D721Med (cell line): ENCODE results near the gene TPO.

Source experiments
- DNase-seq: peaks from one replicate; pipeline ENCODE4 v3.0.0; 2011; ENCODE audit warnings: low spot score; ENCODE audit not compliant: insufficient read length
- FAIRE-seq: peaks from 2 replicates; lab custom pipeline; 2011; peaks lifted over from hg19 to GRCh38; lab: Jason Lieb, UNC
- TF ChIP-seq, protein P1 (sequence below): IDR thresholded peaks from 2 replicates; pipeline ENCODE4 v1.5.1; 2012; ENCODE audit warnings: mild to moderate bottlenecking, control low read depth; ENCODE audit not compliant: insufficient read depth; ENCODE audit errors: missing control alignments

Gene TPO

DNA sequence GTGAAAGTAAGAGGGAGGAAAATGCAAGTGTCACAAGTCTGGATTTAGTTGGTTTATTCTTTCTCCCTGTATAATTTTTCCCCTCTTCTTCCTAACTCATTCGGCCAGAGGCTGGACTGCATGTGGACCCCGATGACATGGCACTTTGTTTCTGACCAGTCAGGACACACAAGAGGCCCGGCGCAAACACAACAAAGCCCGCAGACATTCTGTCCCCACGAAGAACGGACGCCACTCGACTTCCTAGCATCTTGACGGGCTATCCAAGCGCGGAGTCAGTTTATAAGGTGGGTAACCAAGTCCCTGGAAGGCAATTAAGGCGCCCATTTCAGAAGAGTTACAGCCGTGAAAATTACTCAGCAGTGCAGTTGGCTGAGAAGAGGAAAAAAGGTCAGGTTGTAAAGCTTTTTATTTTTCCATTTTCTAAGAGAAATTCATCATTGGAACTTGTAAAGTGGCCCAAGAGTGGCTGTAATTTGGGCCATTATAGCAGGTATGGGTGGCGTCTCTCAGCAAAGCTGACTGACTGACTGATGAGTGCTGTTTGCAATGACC lies at the start of gene TPO:
Gene TPO, plus strand, starts transcription at position 308 of the 555 bp plus-strand sequence. CDS start 946 bp downstream, outside the sequence.
- TF ChIP-seq, protein P1, sequence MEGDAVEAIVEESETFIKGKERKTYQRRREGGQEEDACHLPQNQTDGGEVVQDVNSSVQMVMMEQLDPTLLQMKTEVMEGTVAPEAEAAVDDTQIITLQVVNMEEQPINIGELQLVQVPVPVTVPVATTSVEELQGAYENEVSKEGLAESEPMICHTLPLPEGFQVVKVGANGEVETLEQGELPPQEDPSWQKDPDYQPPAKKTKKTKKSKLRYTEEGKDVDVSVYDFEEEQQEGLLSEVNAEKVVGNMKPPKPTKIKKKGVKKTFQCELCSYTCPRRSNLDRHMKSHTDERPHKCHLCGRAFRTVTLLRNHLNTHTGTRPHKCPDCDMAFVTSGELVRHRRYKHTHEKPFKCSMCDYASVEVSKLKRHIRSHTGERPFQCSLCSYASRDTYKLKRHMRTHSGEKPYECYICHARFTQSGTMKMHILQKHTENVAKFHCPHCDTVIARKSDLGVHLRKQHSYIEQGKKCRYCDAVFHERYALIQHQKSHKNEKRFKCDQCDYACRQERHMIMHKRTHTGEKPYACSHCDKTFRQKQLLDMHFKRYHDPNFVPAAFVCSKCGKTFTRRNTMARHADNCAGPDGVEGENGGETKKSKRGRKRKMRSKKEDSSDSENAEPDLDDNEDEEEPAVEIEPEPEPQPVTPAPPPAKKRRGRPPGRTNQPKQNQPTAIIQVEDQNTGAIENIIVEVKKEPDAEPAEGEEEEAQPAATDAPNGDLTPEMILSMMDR = no peak
- FAIRE-seq = no peak

DNA sequence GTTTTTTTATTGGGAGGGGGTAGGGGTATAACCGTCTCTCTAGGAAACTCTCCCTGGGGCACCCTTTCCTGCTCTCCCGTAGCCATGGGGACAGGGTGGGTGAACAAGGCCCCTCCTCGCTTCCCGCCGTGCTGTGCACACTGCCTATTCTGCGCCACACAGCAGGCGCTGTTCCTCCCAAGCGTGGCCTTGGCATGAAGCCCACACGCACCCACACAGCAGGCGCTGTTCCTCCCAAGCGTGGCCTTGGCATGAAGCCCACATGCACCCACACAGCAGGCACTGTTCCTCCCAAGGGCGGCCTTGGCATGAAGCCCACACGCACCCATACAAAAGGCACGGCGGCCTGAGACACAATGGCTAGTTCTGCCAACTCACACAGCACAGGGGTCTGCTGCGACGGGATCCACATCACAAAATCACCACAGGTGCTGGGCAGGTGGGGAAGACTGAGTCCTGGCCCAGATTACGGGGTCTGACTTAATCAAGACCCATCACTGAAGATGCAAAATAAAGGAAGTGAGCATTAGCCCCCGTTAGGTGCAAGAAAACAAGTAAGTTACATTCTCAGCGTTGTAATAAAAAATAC lies 46.6 kb upstream of the TPO start:
- TF ChIP-seq, protein P1 = no peak
- FAIRE-seq = no peak
- no peak for DNase-seq

More for the DNA sequence above, at the start of gene TPO:
- no peak for DNase-seq

DNA sequence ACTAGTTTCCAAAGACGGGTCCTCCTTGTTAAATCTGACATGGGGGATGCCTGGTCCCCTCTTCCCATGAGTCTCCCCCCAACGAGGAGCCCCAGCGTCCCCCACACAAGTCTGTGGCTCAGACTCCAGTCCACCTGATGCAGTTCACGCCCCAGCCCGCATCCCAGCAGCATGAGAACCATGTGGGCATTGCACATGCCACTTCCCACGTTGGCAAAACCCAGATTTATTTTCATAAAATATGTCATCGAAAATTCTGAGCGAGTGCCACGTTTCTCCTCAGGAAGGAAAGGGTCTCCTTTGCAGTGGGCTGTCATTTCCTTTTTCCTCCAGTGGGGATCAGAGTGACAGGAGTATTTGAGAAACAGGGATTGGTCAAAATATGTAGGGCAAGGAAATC lies 45.7 kb upstream of the TPO start:
- DNase-seq = no peak
- no peak for FAIRE-seq
- TF ChIP-seq, protein P1 = no peak

DNA sequence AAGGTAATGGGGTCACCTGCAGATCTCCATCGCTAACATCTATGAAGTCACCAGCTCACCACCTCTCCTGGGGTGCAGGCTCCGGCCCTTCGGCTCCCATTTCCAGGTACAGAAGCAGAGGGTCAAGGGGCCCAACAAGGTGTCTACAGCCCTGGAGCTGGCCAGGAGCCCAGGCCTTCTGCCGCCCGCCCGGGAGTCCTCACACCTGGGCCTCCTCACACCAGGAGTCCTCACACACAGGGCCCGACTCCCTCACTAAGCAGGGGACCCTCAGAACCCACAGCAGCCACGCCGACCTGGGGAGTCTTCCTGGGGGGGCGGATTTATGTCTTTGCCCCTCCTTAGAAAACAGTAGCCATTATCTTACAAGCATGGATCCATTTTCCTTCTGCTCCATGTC lies 43.4 kb upstream of the TPO start:
- TF ChIP-seq, protein P1 = no peak
- no peak for FAIRE-seq
- no peak for DNase-seq

DNA sequence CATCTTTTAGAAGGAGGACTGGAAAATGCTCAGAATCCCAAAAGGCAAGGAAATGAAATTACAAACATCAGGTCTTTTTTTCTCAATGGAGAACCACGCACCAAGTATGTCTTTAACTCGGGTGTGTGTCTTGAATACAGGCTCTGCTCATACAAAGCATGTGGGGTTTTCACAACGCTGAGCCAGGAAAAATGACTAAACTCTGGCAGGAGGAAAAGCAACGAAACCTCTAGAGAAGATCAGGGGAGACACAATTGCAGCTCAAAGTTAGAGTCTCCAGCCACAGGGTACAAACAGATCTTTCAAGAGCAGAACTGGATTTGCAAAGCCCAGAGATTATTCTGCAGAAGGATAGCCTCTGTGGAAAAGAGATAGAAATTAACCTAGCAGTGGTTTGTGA lies 42.8 kb upstream of the TPO start:
- FAIRE-seq (no peak), DNase-seq (no peak)
- TF ChIP-seq, protein P1 = no peak

DNA sequence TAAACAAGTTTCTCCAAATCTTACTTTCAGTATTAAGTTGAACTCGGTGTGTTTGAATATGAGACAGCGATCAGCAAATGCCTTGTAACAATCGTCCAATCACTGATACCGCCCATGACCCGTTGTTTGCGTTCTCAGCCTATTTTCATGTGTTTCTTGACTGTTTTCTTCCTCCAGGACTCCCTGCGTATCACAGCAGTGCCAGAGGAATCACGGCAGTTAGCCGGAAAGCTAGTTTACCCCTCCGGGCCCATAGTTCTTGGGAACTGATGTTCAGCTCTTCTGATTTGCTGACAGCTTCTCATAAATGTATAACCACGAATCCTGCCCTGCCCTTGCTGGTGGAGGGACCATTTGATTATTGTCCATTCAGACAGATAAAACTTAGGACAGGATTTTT lies 42.2 kb upstream of the TPO start:
- TF ChIP-seq, protein P1 = no peak
- FAIRE-seq = no peak
- DNase-seq = no peak

DNA sequence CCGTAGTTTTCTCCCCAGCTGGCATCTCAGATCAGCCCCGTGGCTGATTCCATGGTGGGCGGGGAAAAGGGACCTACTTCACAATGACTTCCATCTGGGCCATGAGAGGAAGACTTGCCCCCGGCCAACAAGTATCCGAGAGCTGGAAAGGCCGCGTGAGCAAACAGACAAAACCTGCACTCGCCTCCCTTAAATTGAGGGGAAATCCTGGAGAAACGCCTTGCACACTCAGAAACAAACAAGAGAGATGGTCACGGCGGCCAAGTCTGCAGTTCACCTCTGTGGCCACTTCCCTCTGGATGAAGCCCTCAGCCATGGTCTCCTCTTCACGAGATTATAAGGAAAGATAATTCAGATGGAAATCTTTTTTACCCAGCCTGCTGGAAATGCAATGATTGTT lies 39.4 kb upstream of the TPO start:
- no peak for FAIRE-seq
- TF ChIP-seq, protein P1 = no peak
- DNase-seq = no peak
